A673 (cell line): ENCODE results near the gene SLX9. TPM values are rescaled to one million over a fixed set of nuclear protein-coding genes. Genes with fewer than 3 reads are reported as not detected.

Source experiments
- BruUV-seq: library from RNA; stranded (reverse); fragments of 400-500 nt; replicated peaks from 2 replicates; lab custom pipeline; 2021; lab: Mats Ljungman, UMichigan
- CTCF ChIA-PET: fragments of 300-600 bp; sonication (Branson Sonifier 250); formaldehyde crosslinking; loops from one replicate; lab custom pipeline; 2022; ENCODE audit warnings: antibody characterized with exemption; lab: Charles Lee
- POLR2A ChIA-PET: fragments of 300-600 bp; sonication (Branson Sonifier 250); formaldehyde crosslinking; loops from one replicate; lab custom pipeline; 2022; ENCODE audit warnings: antibody characterized with exemption; ENCODE audit not compliant: low non-redundant PET; lab: Charles Lee
- DNase-seq: peaks from one replicate; pipeline ENCODE4 v3.0.0-alpha.2; 2015; ENCODE audit warnings: low spot score
- H3K27ac ChIP-seq: fragments of 200-600 bp; sonication (generic); 2 replicates; pipeline ENCODE4 v1.5.1; 2016; ENCODE audit warnings: mixed run types, low read depth, mild to moderate bottlenecking, mixed read lengths, antibody characterized with exemption, low read length; ENCODE audit not compliant: poor library complexity, severe bottlenecking
- H3K27me3 ChIP-seq: fragments of 200-600 bp; sonication (generic); replicated peaks from 2 replicates; pipeline ENCODE4 v1.6.1; 2017; ENCODE audit warnings: mixed run types, low read depth, mild to moderate bottlenecking, mixed read lengths, antibody characterized with exemption, low read length; ENCODE audit not compliant: insufficient read depth, poor library complexity
- H3K36me3 ChIP-seq: fragments of 200-600 bp; sonication (generic); 2 replicates; pipeline ENCODE4 v1.6.1; 2016; ENCODE audit warnings: mixed run types, mild to moderate bottlenecking, mixed read lengths, antibody characterized with exemption, low read length; ENCODE audit not compliant: insufficient read depth, poor library complexity, severe bottlenecking
- H3K4me1 ChIP-seq: fragments of 200-600 bp; sonication (generic); 2 replicates; pipeline ENCODE4 v1.6.1; 2017; ENCODE audit warnings: mixed run types, mild to moderate bottlenecking, mixed read lengths, antibody characterized with exemption, low read length; ENCODE audit not compliant: insufficient read depth, poor library complexity, severe bottlenecking
- H3K4me3 ChIP-seq: fragments of 200-600 bp; sonication (generic); 2 replicates; pipeline ENCODE4 v1.5.1; 2016; ENCODE audit warnings: low read depth, mixed run types, mild to moderate bottlenecking, mixed read lengths, low read length; ENCODE audit not compliant: poor library complexity, severe bottlenecking
- H3K9me3 ChIP-seq: fragments of 200-600 bp; sonication (generic); 2 replicates; pipeline ENCODE4 v1.6.1; 2016; ENCODE audit warnings: mixed run types, low read depth, mild to moderate bottlenecking, mixed read lengths, antibody characterized with exemption, low read length; ENCODE audit not compliant: poor library complexity, severe bottlenecking
- CTCF ChIP-seq: fragments of 300-800, 200-600 bp; sonication (generic); conservative IDR thresholded peaks from 2 replicates; pipeline ENCODE4 v1.5.1; 2017; ENCODE audit warnings: low read depth, mild to moderate bottlenecking, antibody characterized with exemption, low read length, moderate library complexity, mixed read lengths
- EZH2 ChIP-seq: fragments of 200-600 bp; sonication (generic); IDR thresholded peaks from 2 replicates; pipeline ENCODE4 v1.6.1; 2017; ENCODE audit warnings: borderline replicate concordance, low read depth, mild to moderate bottlenecking, mixed read lengths, antibody characterized with exemption, low read length; ENCODE audit not compliant: poor library complexity, severe bottlenecking
- intact Hi-C: fragments of 100-400 bp; cut with micrococcal nuclease; formaldehyde crosslinking; loops from one replicate; pipeline ENCODE4 v1.10.0; 2022; ENCODE audit not compliant: unreplicated experiment
- total RNA-seq: library from RNA; stranded (reverse); gene quantifications from 2 replicates; pipeline ENCODE4 v1.2.3, GENCODE V29; 2021

The SLX9 gene
- total RNA-seq, 1 experiment from 2014 or later, result 114 TPM

GRCh38 chr21:44972301-44972814, 32.5 kb downstream of the SLX9 start:
- H3K27ac ChIP-seq, result peak overlapping the region; percentile 42
- CTCF ChIA-PET, result no interaction called here
- H3K36me3 ChIP-seq, result peaks cover 64% of the 10 kb centered on the region
- H3K4me3 ChIP-seq, result no peak overlapping the region
- TF ChIP-seq CTCF (0 out of 2 replicates have a peak, but pooled peaks have one; percentile 13), EZH2 (no peak)
- no peaks in the 10 kb centered on the region for H3K27me3 ChIP-seq
- no peaks in the 10 kb centered on the region for H3K9me3 ChIP-seq
- H3K4me1 ChIP-seq, result peaks cover 35% of the 10 kb centered on the region
- intact Hi-C loops, result no loop called here
- no peak for DNase-seq
- POLR2A ChIA-PET, result interaction anchor here (0.6 kb wide), 1 partner anchor 24 kb away, joined by 8 read pairs; no protein-coding TSS in a partner anchor
- no TSS peak for BruUV-seq

- Histone ChIP-seq H3K27me3 (no peaks in the 10 kb centered on the region), H3K4me3 (no peak overlapping the region), H3K27ac (peak overlapping the region; percentile 42), H3K4me1 (peaks cover 30% of the 10 kb centered on the region), H3K9me3 (no peaks in the 10 kb centered on the region), H3K36me3 (peaks cover 60% of the 10 kb centered on the region)
- DNase-seq, result no peak
- TF ChIP-seq EZH2 (no peak), CTCF (no peak)
- CTCF ChIA-PET, result no interaction called here
- BruUV-seq, result no TSS peak
- intact Hi-C loops, result no loop called here
- POLR2A ChIA-PET, result interaction anchor here (0.6 kb wide), 1 partner anchor 25 kb away, joined by 8 read pairs; no protein-coding TSS in a partner anchor
Measured at GRCh38 chr21:44972821-44973220, 33.0 kb downstream of the SLX9 start.

GRCh38 chr21:44973598-44973997, 33.8 kb downstream of the SLX9 start:
- H3K4me3 ChIP-seq, result no peak overlapping the region
- H3K27me3 ChIP-seq, result no peaks in the 10 kb centered on the region
- no peak for TF ChIP-seq EZH2
- no peak for TF ChIP-seq CTCF
- H3K9me3 ChIP-seq, result no peaks in the 10 kb centered on the region
- H3K36me3 ChIP-seq, result peaks cover 52% of the 10 kb centered on the region
- H3K27ac ChIP-seq, result peak overlapping the region; percentile 17
- DNase-seq, result no peak
- ChIA-PET POLR2A (interaction anchor here (0.6 kb wide), 1 partner anchor 41 kb away, joined by 3 read pairs; no protein-coding TSS in a partner anchor), CTCF (no interaction called here)
- no TSS peak for BruUV-seq
- intact Hi-C loops, result no loop called here
- H3K4me1 ChIP-seq, result peaks cover 23% of the 10 kb centered on the region
